GM21528 (cell line): Measurements from ENCODE around the gene ITGAE.

Experiments
- ATAC-seq: cut with Tn5 transposase; IDR thresholded peaks from one replicate; pipeline ENCODE4 v1.9.1; 2021; ENCODE audit warnings: mild to moderate bottlenecking, moderate library complexity; ENCODE audit not compliant: unreplicated experiment, low FRiP score

ITGAE gene

DNA sequence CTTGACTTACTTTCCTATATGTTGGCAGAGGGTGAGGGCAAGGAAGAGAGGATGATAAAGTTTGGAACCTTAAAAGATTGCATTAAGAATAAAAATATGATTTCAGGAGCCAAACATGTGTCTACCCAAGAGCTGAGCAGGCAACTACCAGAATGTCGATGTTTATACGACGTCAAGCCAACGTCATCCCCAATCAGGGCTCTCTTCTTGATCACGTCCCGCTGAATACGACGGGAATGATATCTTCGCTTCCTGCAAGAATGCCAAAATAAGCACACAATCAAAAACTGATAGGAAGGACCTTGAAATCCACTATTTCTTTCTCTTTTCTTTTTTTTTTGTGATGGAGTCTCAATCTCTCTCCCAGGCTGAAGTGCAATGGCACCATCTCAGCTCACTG, 20.1 kb upstream of the ITGAE start:
- no peak for ATAC-seq

DNA sequence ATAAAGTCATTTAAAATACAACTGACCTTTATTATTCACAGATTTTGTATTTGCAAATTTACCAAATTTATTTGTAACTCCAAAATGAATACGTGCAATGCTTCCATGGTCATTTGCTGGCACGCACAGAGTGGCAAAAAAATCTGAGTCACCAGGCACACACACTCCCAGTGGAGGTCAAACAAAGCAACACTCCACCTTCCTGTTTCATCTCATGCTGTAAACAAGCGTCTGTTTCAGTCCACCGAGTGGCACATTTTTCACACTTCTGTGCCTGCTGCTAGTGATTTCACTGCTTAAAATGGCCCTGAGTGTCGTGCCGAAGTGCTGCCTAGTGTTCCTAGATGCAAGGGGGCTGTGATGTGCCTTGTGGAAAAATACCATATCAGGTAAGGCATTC, 17.8 kb upstream of the ITGAE start:
- no peak for ATAC-seq

DNA sequence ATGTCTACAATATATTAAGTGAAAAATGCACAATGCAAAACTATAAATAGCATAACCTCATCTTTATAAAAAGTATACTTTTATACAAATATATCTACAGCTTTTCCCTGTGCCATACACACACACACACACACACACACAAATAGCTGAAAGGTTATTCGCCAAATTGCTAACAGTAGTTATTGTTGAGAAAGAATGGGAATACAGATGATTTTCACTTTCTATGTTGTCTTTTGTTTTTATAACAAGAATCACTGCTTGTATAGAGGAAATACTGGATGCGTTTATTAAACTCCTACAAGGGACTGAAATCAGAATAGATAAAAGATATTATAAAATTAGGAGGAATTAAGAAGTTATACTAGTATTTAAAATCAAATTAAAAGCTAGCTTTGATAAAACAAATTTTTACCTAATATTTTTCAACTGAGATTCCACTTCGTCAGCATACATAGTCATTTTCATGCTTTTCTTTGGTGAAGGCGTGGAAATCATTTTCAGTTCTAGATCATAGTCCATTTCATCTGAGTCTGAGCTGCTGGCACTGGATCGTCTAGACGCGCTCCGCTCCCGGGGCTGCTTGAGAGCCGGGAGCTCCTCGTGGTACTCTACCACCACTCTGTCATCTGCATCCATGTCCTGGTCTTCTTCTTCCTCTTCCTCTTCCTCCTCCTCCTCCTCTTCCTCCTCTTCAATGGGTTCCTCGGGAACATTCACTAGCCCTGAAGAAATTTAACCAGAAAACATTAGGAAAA, 17.0 kb upstream of the ITGAE start:
- ATAC-seq: no peak

DNA sequence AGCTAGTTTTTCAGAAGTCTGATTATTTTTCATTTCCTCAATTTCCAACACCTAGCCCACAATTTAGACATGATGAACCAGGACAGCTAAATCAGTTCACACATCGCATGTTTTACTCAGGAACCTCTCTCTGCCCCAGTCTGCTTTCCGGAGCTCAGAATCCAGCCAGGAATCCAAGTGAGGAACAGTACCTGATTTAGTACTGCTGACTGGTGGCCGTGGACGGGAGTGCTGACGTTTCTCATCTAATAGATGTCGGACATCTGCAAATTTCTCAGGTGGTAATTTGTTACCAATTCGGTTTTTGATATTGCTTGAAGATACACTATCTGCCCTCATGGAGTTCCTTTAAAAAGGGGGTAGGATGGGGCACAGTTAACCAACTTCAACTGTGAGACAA, 14.9 kb upstream of the ITGAE start:
- ATAC-seq: no peak

DNA sequence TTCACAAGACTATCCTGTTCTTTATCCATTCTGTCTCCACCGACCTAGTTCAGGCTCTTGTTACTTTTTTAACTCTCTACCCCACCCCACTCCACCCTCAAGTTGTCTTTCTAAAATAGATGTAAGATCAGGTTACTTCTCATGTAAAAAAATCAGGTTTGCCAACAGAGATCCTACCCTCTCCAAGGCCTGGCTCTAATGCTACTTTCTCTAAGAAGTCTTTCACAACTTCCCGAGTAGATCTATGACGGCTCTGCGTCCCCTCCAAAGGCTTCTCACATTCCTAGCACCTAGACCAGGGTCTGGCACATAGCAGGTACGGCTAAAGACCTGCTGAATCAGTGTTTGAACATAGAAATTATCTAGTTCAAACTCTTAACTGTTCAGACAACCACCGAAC, 14.1 kb upstream of the ITGAE start:
- ATAC-seq: no peak

DNA sequence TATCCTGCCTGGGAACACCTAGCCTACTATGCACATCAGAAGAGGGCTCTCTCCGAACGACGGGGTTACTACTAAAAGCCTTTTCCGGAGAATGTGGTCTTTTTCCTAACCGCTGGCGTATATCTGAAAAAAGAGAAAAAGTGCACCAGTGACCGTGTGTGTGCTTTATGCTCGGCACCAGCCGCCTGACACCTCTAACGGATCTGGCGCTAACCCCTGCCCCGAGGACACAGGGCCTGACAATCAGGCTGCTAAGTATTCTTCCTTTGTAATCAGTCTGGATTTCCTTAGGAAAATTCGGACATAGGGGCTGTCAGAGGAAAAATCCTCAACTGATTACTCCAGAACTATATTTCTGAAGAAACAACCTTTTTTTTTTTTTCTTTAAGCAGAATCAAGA, 13.4 kb upstream of the ITGAE start:
- no peak for ATAC-seq

DNA sequence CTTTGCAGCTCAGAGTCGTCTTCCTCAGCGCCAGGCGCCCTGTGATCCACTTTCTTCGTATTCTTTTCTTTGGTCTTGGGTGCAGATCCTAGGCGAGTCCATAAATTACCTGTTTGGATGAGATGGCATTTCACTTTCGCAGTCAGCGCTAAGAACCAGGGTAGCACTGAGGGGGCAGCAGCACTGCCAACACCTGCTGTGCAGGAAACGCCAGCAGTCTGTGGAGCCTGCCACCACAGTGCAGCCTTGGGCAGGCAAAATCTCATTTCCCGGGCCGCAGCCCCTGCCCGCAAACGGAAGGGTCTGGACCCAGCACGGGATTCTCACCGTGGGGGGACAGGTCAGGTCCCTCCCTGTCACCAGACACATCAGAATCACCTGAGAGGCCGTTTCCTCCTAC, 12.2 kb upstream of the ITGAE start:
- ATAC-seq: no peak

DNA sequence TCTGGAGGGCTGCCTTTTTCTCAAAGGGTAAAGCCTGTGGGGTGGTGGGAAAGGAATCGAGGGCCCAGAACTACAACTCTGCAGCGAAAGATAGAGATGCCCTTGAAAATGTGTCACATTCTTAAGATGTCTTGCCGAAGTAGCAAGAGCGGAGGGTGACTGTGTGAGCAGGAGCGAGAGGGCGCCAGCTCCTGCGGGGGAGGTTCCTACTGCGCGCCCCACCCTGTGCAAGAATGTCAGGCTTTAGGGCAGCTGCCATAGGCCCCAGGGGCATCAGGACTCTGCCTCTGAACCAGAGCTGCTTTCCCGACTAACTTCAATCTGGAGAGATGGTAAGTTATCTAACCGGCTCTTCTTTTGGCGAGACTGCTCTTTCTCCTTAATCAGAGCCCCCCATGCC, 11.8 kb upstream of the ITGAE start:
- ATAC-seq: no peak

DNA sequence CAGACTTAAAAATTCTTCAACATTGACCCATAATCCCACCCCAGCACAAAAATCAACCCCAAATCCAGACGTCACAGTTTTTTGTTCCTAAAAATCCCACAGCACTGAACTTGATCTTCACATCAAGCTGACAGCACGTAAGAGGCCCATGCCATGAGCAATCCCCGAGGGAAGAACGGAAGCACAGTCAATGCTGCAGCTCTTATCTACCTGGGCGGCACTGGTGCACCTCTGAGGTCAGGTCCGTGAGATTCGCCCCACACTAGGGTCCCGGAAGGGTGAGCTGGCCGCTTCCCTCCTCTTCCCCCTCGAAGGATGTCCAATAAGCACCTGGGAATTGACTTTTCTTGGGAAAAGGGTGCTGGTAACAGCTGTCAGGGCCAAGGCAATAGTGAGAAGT, 11.3 kb upstream of the ITGAE start:
- ATAC-seq: no peak

DNA sequence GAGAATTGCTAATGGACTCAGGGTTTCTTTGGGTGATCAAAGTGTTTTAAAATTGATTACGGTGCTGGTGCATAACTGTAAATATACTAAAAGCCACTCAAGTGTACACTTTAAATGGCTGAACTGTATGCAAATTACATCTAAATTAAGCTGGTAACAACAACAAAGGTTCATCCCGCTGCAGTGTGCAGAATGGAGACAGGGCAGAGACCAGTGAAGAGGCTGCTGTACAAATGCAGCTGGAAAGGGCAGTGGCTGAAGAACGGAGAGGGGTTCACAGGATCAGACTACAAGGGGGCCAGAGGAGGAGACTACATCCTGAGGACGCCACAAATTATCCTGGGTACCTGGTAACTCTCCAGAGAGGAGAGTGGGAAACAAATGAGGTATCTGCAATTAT, 9.0 kb upstream of the ITGAE start:
- ATAC-seq: no peak

DNA sequence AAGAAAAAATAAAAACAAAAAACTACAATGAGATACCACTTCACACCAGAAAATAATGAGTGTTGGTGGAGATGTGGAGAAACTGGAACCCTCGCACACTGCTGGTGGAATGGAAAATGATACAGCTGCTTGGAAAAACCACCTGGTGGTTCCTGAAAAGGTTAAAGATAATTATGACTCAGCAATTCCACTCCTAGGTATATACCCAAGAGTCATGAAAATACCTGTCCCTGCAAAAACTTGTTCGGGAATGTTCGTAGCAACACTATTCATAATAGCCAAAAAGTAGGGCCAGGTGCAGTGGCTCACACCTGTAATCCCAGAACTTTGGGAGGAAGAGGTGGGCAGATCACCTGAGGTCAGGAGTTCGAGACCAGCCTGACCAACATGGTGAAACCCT, 8.1 kb upstream of the ITGAE start:
- no peak for ATAC-seq

DNA sequence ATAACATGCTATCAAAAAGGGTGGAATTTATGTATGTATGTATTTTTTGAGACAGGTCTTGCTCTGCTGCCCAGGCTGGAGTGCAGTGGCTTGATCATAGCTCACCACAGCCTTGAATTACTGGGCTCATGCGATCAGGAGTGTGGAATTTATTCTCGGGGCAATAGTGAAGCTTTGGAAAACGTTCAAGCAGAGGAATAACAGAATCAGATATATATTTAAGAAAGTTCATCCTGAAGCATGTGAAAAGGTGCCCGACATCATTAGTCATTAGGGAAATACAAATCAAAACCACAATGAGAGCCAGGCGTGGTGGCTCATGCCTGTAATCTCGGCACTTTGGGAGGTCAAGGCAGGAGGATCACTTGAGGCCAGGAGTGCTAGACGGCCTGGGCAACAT, 7.7 kb upstream of the ITGAE start:
- no peak for ATAC-seq

DNA sequence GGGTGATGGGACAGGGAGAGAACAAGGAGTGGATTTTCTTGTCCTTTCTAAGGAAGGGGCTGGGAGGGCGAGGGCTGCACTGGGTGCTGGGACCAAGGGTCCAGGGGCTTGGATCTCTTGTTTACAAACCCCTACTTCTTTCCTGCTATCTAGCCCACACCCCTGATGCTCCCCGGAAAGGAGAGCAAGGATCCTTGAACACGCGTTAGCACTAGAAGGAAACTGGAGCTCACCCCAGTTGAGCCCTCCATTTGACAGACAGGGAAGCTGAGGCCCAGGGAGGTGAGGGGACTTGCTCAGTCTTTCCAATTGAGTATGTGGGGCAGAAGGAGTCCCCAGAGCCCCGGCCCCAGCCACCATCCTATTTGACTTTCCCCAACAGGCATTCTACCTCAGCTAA, 4.6 kb upstream of the ITGAE start:
- no peak for ATAC-seq

DNA sequence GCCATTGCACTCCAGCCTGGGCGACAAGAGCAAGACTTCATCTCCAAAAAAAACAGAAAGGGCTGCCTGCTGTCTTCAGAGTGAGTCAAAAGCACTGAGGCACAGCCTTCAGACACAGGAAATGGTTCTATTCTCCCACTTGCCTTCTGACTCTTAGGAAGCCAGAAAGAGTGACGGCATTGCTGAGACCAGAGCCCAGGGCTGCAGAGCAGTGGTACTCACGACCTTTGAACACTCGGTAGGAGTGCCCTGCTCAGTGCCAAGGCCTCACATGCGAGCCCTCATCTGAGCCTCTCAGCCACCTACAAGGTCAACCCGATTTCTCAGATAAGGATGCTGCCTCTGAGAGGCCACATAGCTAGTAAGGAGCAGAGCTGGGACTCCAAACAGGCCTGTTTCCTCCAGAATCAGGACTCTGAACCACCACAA, 3.5 kb upstream of the ITGAE start:
- ATAC-seq: no peak

DNA sequence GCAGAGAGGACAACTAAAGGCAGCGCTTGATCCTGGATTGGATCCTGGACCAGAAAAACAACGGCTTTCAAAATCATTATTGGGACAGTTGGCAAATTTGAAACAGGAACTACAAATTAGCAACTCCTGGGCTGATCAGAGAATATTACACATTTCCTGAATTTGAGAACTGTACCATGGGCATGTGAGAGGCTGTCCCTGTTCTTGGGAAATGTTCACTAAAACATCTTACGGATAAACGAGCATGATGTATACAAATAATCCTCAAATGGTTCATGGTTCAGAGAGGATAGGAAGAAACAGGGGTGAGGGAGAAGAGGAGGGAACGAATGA, 2.3 kb upstream of the ITGAE start:
- ATAC-seq: no peak

DNA sequence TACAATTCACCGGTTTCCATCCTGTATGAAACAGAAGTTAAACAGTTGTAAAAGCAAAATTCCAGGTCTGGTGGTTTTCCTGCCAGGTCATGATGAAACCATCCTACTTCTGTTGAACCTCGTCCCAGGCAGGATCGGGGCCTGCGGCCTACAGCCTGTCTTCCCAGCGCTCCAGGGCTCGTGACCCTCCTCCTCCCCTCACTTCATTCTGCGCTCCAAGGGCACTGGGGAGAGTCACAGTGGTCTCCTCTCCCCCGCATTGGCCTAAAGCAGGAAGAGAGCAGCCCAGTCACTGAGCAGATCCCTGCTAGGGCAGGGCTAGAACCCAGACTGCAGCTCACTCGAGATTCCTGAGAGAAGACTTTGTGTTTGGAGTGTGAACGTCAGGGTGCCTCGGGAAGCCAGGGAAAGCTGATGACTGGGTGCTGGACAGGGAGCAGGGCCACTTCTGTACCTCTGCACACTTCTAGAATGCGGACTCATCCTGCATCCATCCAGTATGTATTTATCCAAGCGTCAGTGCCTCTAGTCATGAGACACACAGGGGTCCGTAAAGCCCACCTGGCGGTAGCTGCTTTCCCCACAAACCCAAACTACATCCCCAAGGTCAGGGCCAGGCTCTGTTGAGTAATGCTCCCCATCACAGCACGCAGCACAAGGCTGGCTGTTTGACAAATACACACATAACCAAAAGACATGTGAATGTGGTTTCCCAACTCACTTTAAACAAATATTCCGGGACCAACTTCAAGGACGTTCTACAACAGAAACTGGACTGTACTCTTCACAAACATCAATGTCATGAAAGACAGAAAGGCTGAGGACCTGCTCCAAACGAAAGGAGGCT, 1.7 kb upstream of the ITGAE start:
- no peak for ATAC-seq

DNA sequence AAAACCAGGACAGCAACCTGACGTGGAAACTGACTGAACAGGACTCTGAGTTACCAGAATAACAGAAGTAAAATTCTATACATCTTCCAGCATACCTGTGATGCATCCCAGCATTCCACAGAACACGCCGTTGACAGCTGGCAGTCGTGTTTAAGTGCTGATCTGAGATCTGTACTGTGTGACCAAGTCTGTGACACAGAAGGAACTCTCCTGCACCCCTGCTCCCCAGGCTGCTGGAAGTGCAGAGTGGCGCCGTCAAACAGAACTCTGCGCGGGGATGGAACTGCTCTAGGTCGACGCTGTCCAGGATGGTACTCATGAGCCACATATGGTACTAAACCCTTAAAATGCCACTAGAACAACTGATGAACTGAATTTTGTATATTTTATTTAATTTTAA, 804 bp upstream of the ITGAE start:
- no peak for ATAC-seq

DNA sequence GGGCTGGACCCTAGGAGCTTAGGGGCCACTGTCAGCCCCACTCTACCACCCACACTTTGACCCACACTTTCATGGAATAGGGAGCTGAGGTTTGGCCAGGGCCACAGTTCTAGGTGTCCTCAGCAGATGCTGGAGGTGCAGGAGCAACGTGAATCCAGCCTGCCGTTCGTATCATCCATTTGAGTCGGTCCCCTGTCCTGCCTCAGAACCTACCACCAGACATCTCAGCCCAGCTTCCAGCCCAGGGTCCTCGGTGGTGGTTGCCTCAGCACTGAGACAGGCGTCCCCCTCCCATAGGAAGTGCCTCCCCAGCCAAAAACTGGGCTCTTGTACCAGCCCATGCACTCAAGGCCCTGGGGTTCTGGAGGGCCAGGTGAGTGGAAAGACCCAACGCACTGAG, 359 bp upstream of the ITGAE start:
- ATAC-seq: no peak

DNA sequence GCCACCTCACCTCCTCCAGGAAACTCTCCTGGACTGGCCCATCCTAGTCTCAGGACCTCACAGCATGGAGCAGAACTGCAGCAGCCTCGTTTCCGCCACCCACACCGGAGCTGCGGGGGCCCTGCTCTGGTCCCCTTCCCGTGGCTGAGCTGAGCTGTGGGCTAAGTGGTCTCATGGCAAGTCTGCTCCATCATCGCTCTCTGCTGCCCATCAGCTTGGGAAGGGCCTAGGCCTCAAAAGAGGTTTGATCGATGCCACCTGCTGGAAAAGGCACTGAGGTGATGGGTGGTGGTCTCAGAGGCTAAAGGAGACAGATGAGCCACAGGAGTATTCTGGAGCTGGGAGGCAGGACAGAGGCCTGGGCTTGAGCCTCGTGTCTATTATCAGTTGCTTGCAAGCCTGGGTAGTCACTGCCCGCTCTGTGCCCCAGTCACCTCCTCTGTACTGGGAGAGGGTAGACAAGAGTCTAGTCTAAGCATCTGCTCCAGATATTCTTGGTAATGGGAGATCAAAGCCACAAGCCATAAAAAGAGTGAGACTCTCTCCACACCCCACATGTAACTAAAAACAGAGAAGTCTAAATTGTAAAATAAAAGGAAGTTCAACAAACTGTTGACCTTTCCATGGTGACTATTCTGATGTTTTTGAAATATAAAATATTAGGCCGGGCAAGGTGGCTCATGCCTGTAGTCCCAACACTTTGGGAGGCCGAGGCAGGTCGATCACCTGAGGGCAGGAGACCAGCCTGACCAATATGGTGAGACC, 1.6 kb downstream of the ITGAE start:
- ATAC-seq: no peak

DNA sequence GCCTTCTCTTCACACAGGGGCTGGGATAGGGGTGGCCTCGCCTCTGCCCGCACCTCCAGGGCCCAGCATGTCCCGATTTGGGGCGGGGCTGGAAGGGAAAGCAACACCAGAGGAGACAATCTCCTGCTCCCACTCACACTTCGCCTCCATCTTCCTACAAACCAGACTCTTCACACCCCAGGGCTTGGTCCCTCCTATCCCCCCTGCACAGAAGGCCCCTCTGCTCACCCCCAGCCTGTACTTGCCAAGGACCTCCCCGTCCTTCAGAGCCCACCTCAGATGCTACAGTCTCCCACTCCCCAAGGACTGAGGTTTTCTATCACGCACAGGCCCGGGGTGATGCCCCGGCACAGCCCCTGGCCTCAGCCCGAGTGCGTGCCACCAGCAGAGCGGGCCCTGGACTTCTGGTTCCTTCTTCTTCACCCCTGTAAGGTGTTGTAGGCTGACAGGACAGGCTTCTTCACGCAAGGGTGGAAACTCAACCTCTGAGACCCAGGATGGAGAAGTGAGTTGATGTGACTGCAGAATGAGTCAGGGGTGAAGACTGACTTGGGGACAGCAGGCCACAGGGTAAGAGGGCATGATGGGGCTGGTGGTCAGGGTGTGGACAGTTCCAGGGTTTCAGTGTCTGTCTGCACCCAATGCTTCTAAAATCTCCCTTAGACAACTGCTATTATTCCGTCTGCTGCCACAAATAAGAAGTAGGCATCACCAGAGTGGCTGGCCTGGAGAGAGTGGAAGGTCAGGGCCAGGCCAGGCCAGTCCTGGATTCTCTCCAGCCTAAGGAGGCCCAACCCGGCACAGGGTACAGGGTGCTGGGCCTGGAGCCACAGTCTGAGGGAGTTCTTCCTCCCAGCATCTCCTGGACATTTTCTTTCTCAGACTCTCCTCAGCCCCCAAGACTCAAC, 2.5 kb downstream of the ITGAE start:
- no peak for ATAC-seq

DNA sequence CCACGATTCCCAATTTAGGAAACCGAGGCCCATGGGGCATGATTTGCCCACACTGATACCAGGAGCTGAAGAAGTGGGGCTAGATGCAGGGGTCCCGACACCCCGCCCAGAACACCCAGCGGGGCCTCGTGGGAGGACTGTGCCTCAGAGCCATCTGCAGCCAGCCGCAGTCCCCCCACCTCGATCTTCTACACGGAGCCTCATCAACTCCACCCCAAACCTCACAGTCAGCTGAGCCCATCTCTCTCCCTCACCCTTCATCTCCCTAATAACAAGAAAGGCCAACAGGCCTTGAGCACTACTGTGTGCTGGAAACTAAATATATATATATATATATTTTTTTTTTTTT, 4.2 kb downstream of the ITGAE start:
- ATAC-seq: no peak
